Endodermal cell (in vitro differentiated cells): ENCODE results near the gene SMIM1. TPM values are rescaled to one million over a fixed set of nuclear protein-coding genes. Genes with fewer than 3 reads are reported as not detected.

Experiments used
- DNase-seq: peaks from one replicate; pipeline ENCODE4 v3.0.0-alpha.2; 2017
- H3K27ac ChIP-seq: 2 replicates; pipeline ENCODE4 v1.5.1; 2013; ENCODE audit warnings: mild to moderate bottlenecking, low read depth, low read length, moderate library complexity
- H3K27me3 ChIP-seq: 2 replicates; pipeline ENCODE4 v1.6.1; 2013; ENCODE audit warnings: mild to moderate bottlenecking, low read length, moderate library complexity; ENCODE audit not compliant: insufficient read depth, control insufficient read depth, poor library complexity, severe bottlenecking
- H3K36me3 ChIP-seq: 2 replicates; pipeline ENCODE4 v1.7.0; 2013; ENCODE audit warnings: mild to moderate bottlenecking, low read length, moderate library complexity; ENCODE audit not compliant: control insufficient read depth, insufficient read depth
- H3K4me1 ChIP-seq: one replicate; pipeline ENCODE4 v1.7.0; 2013; ENCODE audit warnings: low read length; ENCODE audit not compliant: control insufficient read depth, insufficient read depth
- H3K4me3 ChIP-seq: 2 replicates; pipeline ENCODE4 v1.5.1; 2013; ENCODE audit warnings: mild to moderate bottlenecking, low read length, moderate library complexity
- H3K9ac ChIP-seq: 2 replicates; pipeline ENCODE4 v1.6.1; 2013; ENCODE audit warnings: mild to moderate bottlenecking, low read length, moderate library complexity; ENCODE audit not compliant: poor library complexity, severe bottlenecking; ENCODE audit errors: extremely low read depth
- H3K9me3 ChIP-seq: 2 replicates; pipeline ENCODE4 v1.6.1; 2013; ENCODE audit warnings: mild to moderate bottlenecking, low read length, moderate library complexity; ENCODE audit not compliant: control insufficient read depth
- H3K27ac Mint-ChIP-seq: 2 replicates; pipeline ENCODE4 v1.8.0; 2020; ENCODE audit warnings: mixed read lengths
- H3K27me3 Mint-ChIP-seq: 2 replicates; pipeline ENCODE4 v1.8.0; 2021; ENCODE audit warnings: mild to moderate bottlenecking, mixed read lengths; ENCODE audit not compliant: insufficient read depth
- H3K36me3 Mint-ChIP-seq: 2 replicates; pipeline ENCODE4 v1.8.0; 2020; ENCODE audit warnings: low read depth, mixed read lengths
- H3K4me1 Mint-ChIP-seq: 2 replicates; pipeline ENCODE4 v1.8.0; 2020; ENCODE audit warnings: mixed read lengths
- H3K4me3 Mint-ChIP-seq: 2 replicates; pipeline ENCODE4 v1.8.0; 2020; ENCODE audit warnings: mild to moderate bottlenecking, moderate library complexity, mixed read lengths
- H3K9me3 Mint-ChIP-seq: 2 replicates; pipeline ENCODE4 v1.8.0; 2020; ENCODE audit warnings: mild to moderate bottlenecking, mixed read lengths
- WGBS, 2 experiments: methylation state at CpG; one replicate each; pipeline versions ENCODE4 v1.1.5 to v1.1.7; 2013; ENCODE audit warnings: missing lambda C conversion rate in 2 of 2, mixed read lengths in 1 of 2; ENCODE audit not compliant: insufficient coverage in 1 of 2, insufficient read length in 1 of 2; 5-methylcytosine and 5-hydroxymethylcytosine counted together
- total RNA-seq, 2 donors: library from RNA; stranded (reverse); fragmentation: NEBNext Ultra II Directional in 1 of 2; extraction: Animal tissue kit (Norgen Biotek cat#: 25700) in 1 of 2; gene quantifications; 2 replicates in 1 of 2; 3 replicates in 1 of 2; pipeline ENCODE4 v1.2.1, GENCODE V29; 2021
- TF ChIP-seq, protein P1 (sequence below): fragments of 200-600 bp; sonication (generic); conservative IDR thresholded peaks from 2 replicates; pipeline ENCODE4 v1.5.0; 2021; ENCODE audit warnings: antibody characterized with exemption, mild to moderate bottlenecking

SMIM1 gene
- total RNA-seq, 2 donors from 2014 or later = 11.1 to 15.0 TPM

DNA sequence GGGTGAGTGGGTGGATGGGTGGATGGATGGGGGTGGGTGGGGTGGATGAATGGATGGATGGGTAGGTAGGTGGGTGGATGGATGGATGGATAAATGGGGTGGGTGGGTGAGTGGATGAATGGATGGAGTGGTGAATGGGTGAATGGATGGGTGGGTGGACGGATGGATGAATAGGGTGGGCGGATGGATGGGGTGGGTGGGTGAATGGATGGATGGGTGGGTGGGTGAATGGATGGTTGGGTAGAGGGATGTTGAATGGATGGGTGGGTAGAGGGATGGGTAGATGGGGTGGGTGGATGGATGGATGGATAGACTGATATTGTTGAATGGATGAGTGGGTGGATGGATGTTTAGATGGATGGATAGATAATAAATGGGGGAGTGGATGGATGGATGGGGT, 47.2 kb upstream of the SMIM1 start:
- TF ChIP-seq, protein P1, sequence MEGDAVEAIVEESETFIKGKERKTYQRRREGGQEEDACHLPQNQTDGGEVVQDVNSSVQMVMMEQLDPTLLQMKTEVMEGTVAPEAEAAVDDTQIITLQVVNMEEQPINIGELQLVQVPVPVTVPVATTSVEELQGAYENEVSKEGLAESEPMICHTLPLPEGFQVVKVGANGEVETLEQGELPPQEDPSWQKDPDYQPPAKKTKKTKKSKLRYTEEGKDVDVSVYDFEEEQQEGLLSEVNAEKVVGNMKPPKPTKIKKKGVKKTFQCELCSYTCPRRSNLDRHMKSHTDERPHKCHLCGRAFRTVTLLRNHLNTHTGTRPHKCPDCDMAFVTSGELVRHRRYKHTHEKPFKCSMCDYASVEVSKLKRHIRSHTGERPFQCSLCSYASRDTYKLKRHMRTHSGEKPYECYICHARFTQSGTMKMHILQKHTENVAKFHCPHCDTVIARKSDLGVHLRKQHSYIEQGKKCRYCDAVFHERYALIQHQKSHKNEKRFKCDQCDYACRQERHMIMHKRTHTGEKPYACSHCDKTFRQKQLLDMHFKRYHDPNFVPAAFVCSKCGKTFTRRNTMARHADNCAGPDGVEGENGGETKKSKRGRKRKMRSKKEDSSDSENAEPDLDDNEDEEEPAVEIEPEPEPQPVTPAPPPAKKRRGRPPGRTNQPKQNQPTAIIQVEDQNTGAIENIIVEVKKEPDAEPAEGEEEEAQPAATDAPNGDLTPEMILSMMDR = no peak
- H3K36me3 ChIP-seq = no peaks in the 10 kb centered on the region
- no peak overlapping the region for H3K27ac ChIP-seq
- H3K27me3 Mint-ChIP-seq = peaks cover 7% of the 10 kb centered on the region
- H3K4me1 Mint-ChIP-seq = no peaks in the 10 kb centered on the region
- no peaks in the 10 kb centered on the region for H3K9me3 Mint-ChIP-seq
- H3K27me3 ChIP-seq = no peaks in the 10 kb centered on the region
- H3K4me1 ChIP-seq = no peaks in the 10 kb centered on the region
- H3K4me3 ChIP-seq = no peak overlapping the region
- no peaks in the 10 kb centered on the region for H3K9me3 ChIP-seq
- DNase-seq = no peak
- no peak overlapping the region for H3K9ac ChIP-seq
- H3K27ac Mint-ChIP-seq = no peak overlapping the region
- 96% methylated on average over 2 of the region's 2 CpGs; no CpG with 5 or more reads in 1 of the 2 experiments for WGBS, 2 experiments
- H3K4me3 Mint-ChIP-seq = no peak overlapping the region
- H3K36me3 Mint-ChIP-seq = no peaks in the 10 kb centered on the region

DNA sequence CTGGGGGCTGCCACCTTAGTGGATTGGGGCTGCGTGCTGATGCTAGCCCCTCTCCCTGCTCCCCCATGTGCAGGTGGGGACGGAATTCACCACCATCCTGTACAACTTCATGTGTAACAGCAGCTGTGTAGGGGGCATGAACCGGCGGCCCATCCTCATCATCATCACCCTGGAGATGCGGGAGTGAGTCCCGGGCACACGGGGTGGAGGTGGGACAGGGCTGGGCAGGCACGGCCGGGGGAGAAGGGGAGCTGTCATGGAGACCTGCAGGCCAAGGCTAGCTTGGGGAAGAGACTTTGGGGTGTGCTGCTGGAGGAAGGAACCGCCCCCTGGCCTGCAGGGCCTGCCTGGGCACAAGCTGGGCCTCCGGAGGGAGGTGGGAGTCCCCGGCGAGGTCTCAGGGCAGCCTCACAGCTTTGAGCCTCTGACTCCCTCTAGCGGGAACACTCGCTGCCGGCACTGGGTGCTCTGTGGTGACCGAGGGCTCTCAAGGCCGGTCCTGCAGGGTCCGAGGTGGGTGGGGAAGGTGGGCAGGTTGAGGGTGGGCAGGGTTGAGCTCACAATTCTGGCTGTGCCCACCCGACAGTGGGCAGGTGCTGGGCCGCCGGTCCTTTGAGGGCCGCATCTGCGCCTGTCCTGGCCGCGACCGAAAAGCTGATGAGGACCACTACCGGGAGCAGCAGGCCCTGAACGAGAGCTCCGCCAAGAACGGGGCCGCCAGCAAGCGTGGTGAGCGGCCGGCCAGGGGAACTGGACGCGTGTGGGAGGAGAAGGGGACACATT, 45.3 kb upstream of the SMIM1 start:
- Mint-ChIP-seq H3K27ac (no peak overlapping the region), H3K36me3 (no peaks in the 10 kb centered on the region), H3K4me1 (no peaks in the 10 kb centered on the region), H3K9me3 (no peaks in the 10 kb centered on the region), H3K4me3 (no peak overlapping the region), H3K27me3 (peaks cover 4% of the 10 kb centered on the region)
- H3K4me1 ChIP-seq = no peaks in the 10 kb centered on the region
- whole genome bisulfite sequencing, 2 experiments = 68 to 80% methylated on average over 11 to 37 of the region's 37 CpGs
- peak; percentile 91 for DNase-seq
- TF ChIP-seq, protein P1 = peak; percentile 74
- H3K4me3 ChIP-seq = no peak overlapping the region
- H3K27me3 ChIP-seq = no peaks in the 10 kb centered on the region
- H3K9me3 ChIP-seq = no peaks in the 10 kb centered on the region
- no peaks in the 10 kb centered on the region for H3K36me3 ChIP-seq
- no peak overlapping the region for H3K27ac ChIP-seq
- H3K9ac ChIP-seq = no peak overlapping the region

DNA sequence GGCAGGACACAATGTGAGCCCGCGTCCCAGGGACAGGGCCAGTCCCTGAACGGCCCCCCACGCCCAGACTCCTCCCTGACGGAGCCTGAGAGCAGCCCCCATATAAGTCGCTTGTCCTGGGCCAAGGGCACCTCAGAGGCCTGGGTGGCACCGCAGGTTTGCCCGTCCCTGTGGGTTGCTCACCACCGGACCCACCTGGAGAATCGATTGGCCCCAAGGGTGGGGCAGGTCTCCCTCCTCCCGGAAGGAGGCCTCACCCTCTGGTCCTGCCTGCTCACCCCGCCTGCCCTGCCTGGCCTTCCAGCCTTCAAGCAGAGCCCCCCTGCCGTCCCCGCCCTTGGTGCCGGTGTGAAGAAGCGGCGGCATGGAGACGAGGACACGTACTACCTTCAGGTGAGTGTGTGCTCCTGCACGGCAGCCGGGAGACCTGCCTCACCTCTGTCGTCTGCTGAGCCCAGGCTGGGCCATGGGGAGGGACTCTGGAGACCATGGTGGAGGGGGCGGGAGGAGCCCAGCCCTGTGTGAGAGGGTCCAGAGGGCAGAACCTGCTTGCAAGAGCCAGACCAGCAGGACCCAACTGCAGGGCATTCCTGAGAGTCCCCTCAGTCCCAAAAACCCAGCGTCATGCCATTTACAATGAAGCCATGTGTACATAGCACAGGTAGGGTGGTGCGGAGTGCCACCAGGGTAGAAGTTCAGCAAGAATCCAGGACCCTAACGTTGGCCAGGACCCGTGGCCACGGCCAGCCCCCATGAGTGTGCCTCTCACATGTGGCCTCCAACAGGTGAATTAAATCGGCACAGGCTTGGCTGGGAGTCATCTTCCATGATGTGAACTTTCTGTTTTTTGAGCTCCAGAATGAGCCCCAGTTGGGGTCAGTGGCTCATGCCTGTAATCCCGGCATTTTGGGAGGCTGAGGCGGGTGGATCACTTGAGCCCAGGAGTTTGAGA, 44.4 kb upstream of the SMIM1 start:
- no peak for DNase-seq
- Mint-ChIP-seq H3K4me3 (no peak overlapping the region), H3K27ac (no peak overlapping the region), H3K4me1 (no peaks in the 10 kb centered on the region), H3K36me3 (no peaks in the 10 kb centered on the region), H3K9me3 (no peaks in the 10 kb centered on the region), H3K27me3 (peaks cover 4% of the 10 kb centered on the region)
- Histone ChIP-seq H3K9ac (no peak overlapping the region), H3K36me3 (no peaks in the 10 kb centered on the region), H3K9me3 (no peaks in the 10 kb centered on the region), H3K27ac (no peak overlapping the region), H3K4me1 (no peaks in the 10 kb centered on the region), H3K27me3 (no peaks in the 10 kb centered on the region), H3K4me3 (no peak overlapping the region)
- WGBS, 2 experiments = 90% methylated on average over 18 to 31 of the region's 31 CpGs
- TF ChIP-seq, protein P1 = no peak
